Left renal cortex interstitium (tissue), 4 donors: ENCODE results near the gene ITPRIPL1. TPM values are rescaled to one million over a fixed set of nuclear protein-coding genes. Genes with fewer than 3 reads are reported as not detected.

Experiments
- DNase-seq, 4 donors: peaks; one replicate each; pipeline ENCODE4 v3.0.0-alpha.2; 2013; ENCODE audit warnings: low read depth in 4 of 4, low spot score in 2 of 4, missing footprints in 1 of 4
- polyA plus RNA-seq, 4 donors: library from polyadenylated mRNA; unstranded; fragments of 120-200 nt; gene quantifications; one replicate each; pipeline ENCODE4 v1.2.1, GENCODE V29; 2013; ENCODE audit not compliant: insufficient read length in 4 of 4

ITPRIPL1 gene
- polyA plus RNA-seq, 4 donors, result 3.9 to 5.7 (median 4.8) TPM

- DNase-seq, result no peak
Measured at GRCh38 chr2:96320728-96321622, 4.1 kb upstream of the ITPRIPL1 start.

DNA sequence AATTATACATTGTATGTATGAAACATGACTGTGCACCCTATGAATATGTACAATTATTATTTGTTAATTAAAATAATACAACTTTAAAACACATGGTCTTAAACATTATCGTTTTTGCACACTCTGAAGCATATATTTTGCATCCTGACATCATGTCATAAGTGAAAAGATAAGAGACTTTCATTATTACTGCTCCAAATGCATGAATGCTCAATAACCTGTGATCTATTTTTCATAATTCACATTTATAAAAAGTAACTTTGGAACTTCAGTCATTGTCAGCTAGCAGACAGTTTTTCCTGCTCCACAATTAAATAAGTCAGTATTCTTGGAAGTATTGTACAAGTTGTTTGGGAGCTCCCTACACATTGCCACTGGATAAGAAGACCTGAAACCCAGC is 1.3 kb upstream of the ITPRIPL1 start:
- no peak for DNase-seq

DNA sequence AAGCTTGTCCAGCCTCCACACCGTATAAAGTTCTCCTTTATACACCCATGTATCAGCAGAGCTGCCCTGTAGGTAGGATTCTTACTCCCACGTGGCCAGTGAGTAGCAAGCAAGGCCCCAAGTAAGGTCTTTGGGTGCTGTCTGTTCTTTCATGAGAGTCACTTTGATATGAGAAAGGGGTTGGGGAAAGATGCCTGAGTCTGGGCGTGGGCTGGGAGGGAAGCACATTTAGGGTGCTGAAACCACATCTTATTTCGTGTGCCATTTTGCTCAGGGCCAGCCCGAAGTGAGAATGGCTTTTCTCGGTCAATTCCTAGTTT is 436 bp upstream of the ITPRIPL1 start:
- DNase-seq, result no peak

DNA sequence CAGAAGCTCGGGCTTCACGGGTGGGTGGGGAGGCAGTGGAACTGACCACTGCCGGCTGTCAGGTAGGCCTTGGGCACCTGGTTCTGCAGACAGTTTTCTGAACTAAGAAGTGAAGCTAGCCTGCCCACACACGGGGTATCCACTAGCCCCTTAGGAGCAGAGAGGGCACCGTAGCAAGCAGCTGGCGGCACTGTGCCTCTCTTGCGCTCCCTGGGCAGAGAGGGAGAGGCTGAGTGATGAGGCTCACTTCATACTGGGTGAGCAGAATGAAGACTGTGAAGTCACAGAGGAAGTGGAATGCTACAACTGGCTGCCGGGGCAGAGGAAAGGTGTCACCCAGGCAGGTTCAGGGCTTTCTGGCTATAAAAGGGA is 753 bp downstream of the ITPRIPL1 start:
- no peak for DNase-seq

DNA sequence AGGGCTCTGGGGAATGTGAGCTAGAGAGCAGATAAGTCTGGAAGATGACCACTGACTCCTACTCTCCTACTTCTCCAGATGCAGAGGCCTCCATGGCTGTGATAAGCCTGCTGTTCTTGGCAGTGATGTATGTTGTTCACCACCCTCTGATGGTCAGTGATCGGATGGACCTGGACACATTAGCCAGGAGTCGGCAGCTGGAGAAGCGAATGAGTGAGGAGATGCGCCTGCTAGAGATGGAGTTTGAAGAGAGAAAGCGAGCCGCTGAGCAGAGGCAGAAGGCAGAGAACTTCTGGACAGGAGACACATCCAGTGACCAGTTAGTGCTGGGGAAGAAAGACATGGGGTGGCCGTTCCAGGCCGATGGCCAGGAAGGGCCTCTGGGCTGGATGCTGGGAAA is 1.4 kb downstream of the ITPRIPL1 start:
- no peak for DNase-seq

DNA sequence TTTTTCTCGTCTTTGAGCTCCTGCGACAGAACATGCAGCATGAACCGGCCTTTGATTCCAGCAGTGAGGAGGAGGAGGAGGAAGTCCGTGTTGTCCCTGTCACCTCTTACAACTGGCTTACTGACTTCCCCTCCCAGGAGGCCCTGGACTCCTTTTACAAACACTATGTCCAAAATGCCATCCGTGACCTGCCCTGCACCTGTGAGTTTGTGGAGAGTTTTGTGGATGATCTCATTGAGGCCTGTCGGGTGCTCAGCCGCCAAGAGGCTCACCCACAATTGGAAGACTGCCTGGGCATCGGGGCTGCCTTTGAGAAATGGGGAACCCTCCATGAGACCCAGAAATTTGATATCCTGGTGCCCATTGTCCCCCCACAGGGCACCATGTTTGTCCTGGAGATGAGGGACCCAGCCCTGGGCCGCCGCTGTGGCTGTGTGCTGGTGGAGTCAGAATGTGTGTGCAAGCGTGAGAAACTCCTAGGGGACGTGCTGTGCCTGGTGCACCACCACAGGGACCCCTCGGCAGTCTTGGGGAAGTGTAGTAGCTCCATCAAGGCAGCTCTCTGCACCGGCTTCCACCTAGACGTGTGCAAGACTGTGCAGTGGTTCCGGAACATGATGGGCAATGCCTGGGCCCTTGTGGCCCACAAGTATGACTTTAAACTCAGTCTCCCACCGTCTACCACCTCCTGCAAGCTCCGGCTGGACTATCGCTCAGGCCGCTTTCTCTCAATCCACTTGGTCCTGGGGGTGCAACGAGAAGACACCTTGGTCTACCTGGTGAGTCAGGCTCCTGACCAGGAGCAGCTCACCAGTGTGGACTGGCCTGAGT is 2.1 kb downstream of the ITPRIPL1 start:
- no peak for DNase-seq

DNA sequence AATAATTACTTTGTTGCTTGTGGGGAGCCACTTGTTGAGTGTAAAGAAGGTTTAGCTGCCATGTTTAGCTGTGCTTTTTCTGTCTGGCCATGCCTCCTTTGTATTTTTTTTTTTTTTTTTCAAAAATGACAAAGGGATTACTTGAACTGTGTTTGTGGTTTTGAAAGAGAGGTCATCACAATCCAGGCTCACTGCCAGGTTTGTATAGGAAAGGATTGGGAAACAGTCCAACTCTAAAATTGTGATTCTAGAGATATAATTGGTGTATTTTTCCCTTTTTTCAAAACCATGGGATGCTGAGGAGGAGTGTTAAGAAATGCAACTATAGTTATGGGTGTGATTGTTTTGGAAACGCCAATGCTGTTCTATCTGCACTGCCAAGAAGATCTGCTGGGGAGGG is 4.3 kb downstream of the ITPRIPL1 start:
- DNase-seq, result no peak

DNA sequence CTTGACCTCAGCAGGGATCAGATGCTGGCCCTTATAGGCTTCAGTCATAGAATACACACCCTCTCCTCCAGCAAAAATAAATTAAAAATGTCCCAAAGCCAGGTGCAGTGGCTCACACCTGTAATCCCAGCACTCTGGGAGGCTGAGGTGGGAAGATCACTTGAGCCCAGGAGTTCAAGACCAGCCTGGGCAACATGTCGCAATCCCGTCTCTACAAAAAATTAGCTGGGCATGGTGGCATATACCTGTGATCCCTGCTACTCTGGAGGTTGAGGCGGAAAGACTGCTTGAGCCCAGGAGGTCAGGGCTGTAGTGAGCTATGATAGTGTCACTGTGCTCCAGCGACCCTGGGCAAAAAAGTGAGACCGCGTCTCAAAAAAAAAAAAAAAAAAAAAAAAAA is 4.8 kb downstream of the ITPRIPL1 start:
- DNase-seq, result no peak

DNA sequence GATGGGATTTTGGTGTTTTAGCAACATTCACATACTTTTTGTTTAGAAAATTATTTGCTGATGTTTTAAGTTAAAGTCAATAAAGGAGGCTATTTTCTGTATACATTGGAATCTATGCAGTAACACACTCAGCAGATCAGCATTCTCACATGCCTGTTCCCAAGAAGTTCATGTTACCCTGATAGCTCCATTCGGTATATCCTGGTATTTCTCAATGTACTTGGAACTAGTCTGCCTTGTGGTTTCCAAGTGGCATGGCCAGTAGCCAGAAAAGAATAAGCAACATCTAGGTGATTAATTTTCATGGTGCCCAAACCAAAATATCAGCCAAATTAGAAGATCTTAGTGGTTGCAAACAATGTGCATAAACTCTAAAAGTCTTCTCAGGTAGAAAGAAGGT is 5.3 kb downstream of the ITPRIPL1 start:
- DNase-seq, result no peak

DNA sequence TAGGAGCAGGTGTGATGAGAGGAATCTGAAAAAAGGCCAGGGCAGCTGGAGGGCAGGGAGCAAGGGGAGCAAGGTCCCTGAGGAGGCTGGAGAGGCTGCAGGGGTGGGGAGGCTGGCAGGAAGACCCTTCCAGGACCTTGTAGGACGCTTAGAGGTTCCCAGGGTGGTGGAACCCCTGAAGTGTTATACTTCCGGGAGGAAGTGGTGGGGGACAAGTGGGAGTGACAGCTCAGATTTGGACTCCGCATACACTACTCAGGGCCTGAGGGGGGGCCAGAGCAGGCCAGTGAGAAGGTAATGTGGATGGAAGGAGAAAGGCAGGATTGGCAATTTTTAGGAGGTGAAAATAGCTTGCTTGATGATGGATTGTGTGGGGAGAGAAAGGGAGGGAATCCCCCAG is 8.6 kb downstream of the ITPRIPL1 start:
- DNase-seq, result no peak

- DNase-seq, result no peak
Measured at GRCh38 chr2:96336104-96336775, 11.1 kb downstream of the ITPRIPL1 start.

- no peak for DNase-seq
Measured at GRCh38 chr2:96336873-96337272, 11.8 kb downstream of the ITPRIPL1 start.

DNA sequence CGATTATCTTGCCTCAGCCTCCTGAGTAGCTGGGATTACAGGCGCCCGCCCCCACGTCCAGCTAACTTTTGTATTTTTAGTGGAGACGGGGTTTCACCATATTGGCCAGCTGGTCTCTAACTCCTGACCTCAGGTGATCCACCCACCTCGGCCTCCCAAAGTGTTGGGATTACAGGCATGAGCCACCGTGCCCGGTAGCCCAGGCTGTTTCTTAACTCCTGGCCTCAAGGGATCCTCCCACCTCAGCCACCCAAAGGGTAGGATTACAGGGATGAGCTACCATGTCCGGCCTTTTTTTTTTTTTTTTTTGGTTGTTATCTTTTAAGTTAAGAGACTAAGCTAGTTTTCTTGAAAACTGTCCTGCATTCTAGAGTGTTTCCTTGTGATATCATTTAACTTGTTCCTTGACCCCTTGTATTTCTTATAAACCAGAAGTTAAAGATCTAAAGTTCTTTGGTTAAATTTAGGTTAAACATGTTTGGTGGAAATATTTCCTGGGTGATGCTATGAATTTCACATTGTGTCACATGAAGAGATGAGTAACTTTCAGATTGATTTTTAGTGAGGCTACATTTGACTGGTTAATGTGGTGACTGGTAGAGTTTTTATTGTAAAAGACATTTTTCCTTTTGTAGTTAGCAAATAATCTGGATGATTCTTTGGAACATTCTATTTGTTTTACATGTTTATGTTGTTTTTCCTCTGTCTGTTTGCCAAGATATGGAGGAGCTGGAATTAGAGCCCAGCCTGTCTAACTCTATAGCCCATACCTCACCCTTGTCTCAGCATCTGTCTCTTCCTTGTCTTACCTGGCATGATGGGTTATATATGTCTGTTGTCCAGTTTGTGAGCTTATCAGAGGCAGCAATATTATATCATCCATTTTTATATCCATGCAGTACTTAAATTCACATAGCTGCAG is 15.6 kb downstream of the ITPRIPL1 start:
- no peak for DNase-seq

- DNase-seq, result no peak
Measured at GRCh38 chr2:96341641-96342040, 16.5 kb downstream of the ITPRIPL1 start.

DNA sequence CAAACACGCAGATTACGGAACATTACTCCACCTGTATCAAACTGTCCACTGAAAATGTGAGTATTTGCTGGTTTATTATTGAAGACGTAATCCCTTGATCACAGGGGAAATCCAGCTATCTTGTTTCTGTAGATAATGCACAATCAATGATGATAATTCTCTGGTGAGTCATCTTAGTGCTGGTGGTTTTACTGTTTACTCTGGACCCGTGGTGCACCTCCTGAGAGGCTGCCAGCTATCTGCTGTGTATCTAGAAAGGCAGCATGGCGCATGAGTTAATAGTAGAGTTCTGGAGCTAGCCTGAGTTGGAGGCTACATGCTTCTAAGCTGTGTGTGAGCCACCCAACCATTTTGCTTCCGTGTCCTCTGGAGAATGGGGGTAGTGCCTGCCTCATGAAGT is 17.0 kb downstream of the ITPRIPL1 start:
- DNase-seq, result no peak

GRCh38 chr2:96344011-96344410 is 18.9 kb downstream of the ITPRIPL1 start:
- no peak for DNase-seq

DNA sequence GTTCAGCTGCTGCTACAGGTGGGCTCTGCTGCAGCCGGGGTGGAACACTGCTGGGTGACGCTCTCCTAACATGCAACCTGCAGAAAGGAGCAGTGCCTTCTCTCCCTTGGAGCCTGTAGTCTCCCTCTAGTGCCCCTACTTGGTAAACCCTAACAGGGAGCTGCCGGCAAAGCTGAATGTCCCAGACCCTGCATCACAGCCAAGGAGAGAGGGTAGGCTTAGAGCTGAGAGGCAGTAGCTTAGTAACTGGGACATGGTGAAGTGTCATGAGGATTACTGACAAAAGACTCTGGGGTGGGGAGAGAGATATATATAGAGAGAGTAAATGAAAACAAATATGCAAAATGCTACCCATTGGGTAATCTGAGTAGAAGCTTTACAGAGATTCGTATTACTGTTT is 20.3 kb downstream of the ITPRIPL1 start:
- no peak for DNase-seq

GRCh38 chr2:96345868-96346462 is 20.8 kb downstream of the ITPRIPL1 start:
- DNase-seq, result no peak

DNA sequence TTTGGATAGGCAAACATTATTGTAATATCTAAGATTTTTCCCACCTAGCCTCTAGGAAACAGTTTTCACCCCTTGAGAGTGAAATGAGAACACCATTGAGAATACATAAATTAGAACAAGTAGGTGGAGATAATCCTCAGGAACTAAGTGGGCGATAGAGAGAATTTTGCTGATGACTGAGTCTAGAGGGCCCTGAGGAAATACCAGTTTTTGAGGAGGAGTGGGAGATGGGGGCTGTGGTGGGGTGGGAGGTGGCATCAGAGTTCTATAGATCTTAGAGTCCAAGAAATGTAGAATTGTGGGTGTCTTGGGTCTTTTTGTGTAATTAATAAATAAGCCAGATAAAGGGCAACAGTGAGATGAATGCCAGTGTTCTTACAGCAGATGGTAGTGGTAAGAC is 22.3 kb downstream of the ITPRIPL1 start:
- DNase-seq, result no peak

GRCh38 chr2:96353032-96353561 is 28.0 kb downstream of the ITPRIPL1 start:
- no peak for DNase-seq
